SU-DHL-6 (cell line): ENCODE results near the gene CERT1.

Experiments used
- CTCF ChIP-seq: fragments of 200-600 bp; sonication (generic); IDR thresholded peaks from one replicate; pipeline ENCODE4 v1.5.1; 2017; ENCODE audit warnings: antibody characterized with exemption, mild to moderate bottlenecking, low read length, moderate library complexity; ENCODE audit not compliant: insufficient read depth, poor library complexity, severe bottlenecking
- EZH2phosphoT487 ChIP-seq: fragments of 200-600 bp; sonication (generic), shearing (Covaris generic); conservative IDR thresholded peaks from 2 replicates; pipeline ENCODE4 v1.6.1; 2018; ENCODE audit warnings: mild to moderate bottlenecking, antibody characterized with exemption, low read length, moderate library complexity, mixed read lengths

GRCh38 chr5:75373862-75374261, 137.6 kb downstream of the CERT1 start:
- TF ChIP-seq CTCF (no peak), EZH2phosphoT487 (no peak)
